ENCODE measurements around the gene GPR108.

- TF ChIP-seq ZNF24 (tag by site-specific recombination; IDR thresholded peaks at IDR 0.05) (no peak), CTCF (tag by site-specific recombination; IDR thresholded peaks at IDR 0.05) (no peak), ZFP3 (tag by site-specific recombination; IDR thresholded peaks at IDR 0.05; ENCODE audit: low read depth) (no peak), MYNN (tag by site-specific recombination; IDR thresholded peaks at IDR 0.05; ENCODE audit: borderline replicate concordance) (no peak), ZNF157 (tag by site-specific recombination; IDR thresholded peaks at IDR 0.05) (no peak), ZNF664 (tag by site-specific recombination; IDR thresholded peaks at IDR 0.05) (no peak), ZNF169 (tag by site-specific recombination; IDR thresholded peaks at IDR 0.05) (no peak), ZNF549 (tag by site-specific recombination; IDR thresholded peaks at IDR 0.05) (no peak)
These were observed 15.6 kb downstream of the GPR108 start for GRCh38 chr19:6721773-6722172.

All from HEK293 (cell line).